Gastroesophageal sphincter (tissue), 3 donors: Measurements from ENCODE around the gene SNCB.

Experiments
- CTCF ChIP-seq, 4 experiments: fragments of 200-600 bp in 2 of 4; fragments of 450-650 bp in 2 of 4; sonication (generic) in 1 of 4; IDR thresholded peaks; one replicate each; pipeline ENCODE4 v1.5.1; 2017 to 2019; ENCODE audit warnings: antibody characterized with exemption in 4 of 4, mild to moderate bottlenecking in 2 of 4, moderate library complexity in 2 of 4
- POLR2A ChIP-seq, 2 donors: fragments of 450-650 bp; IDR thresholded peaks; one replicate each; pipeline ENCODE4 v1.6.1; 2017; ENCODE audit warnings: antibody characterized with exemption in 2 of 2, mild to moderate bottlenecking in 2 of 2, moderate library complexity in 1 of 2
- POLR2AphosphoS5 ChIP-seq: sonication (generic); formaldehyde crosslinking; IDR thresholded peaks from one replicate; pipeline ENCODE4 v1.6.1; 2017; ENCODE audit warnings: antibody characterized with exemption

GRCh38 chr5:176621661-176622079, 8.7 kb downstream of the SNCB start:
- no peak for TF ChIP-seq CTCF (IDR thresholded peaks at IDR 0.05)
- TF ChIP-seq POLR2A (IDR thresholded peaks at IDR 0.05): no peak
- TF ChIP-seq POLR2AphosphoS5: no peak
